ENCODE data around the gene HEMGN.
"Not testable (repeated sequence)": the region's sequence is repeated elsewhere in the genome, so short reads cannot be mapped to it uniquely, and the experiment has no call there.

The HEMGN gene

DNA sequence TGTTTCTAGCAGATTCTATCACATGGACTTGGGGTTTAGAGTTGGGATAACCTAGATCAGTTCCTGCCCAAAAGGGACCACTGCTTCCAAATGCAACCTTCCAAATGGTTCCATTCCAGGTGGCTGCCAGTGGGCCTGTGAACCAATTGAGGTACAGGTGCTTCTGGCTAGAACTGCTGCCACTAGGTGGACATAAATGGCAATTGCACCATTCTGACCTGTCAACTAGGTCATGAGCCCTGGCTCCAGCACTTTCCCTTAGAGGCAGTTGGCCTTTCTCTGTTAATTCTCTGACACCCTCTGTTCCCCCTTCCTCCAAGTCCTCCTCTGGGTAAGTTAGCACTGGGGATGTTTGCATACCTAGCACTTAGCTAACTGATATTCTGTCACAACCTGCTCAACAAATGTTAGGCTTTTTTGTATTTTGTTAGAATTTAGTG is 16.6 kb upstream of the HEMGN start:
- peak; percentile 26 to 33 for DNase-seq (ENCODE audit: low spot score in 2 of 2)
- no peaks in the 10 kb centered on the region for H3K4me1 Mint-ChIP-seq
- H3K27me3 Mint-ChIP-seq: peaks cover 8% of the 10 kb centered on the region
- no peak overlapping the region for H3K27ac Mint-ChIP-seq
- no peaks in the 10 kb centered on the region for H3K9me3 Mint-ChIP-seq
- peak; percentile 93 for ATAC-seq (ENCODE audit: low read depth)
- no peaks in the 10 kb centered on the region for H3K36me3 Mint-ChIP-seq
- no peak overlapping the region for H3K4me3 Mint-ChIP-seq

GRCh38 chr9:97950873-97951272 is 12.9 kb upstream of the HEMGN start:
- not testable (repeated sequence) for H3K27me3 Mint-ChIP-seq; H3K4me3 Mint-ChIP-seq; H3K4me1 Mint-ChIP-seq; H3K27ac Mint-ChIP-seq; H3K9me3 Mint-ChIP-seq; H3K36me3 Mint-ChIP-seq; DNase-seq (ENCODE audit: low spot score in 2 of 2)
- ATAC-seq (ENCODE audit: low read depth): peak; percentile 66

GRCh38 chr9:97947094-97947493 is 9.1 kb upstream of the HEMGN start:
- H3K27ac Mint-ChIP-seq: peak overlapping the region; percentile 13
- not testable (repeated sequence) for H3K36me3 Mint-ChIP-seq; H3K4me1 Mint-ChIP-seq; H3K27me3 Mint-ChIP-seq; DNase-seq (ENCODE audit: low spot score in 2 of 2); H3K4me3 Mint-ChIP-seq; H3K9me3 Mint-ChIP-seq; ATAC-seq (ENCODE audit: low read depth)

GRCh38 chr9:97945470-97945869 is 7.5 kb upstream of the HEMGN start:
- not testable (repeated sequence) for DNase-seq (ENCODE audit: low spot score in 2 of 2); H3K4me1 Mint-ChIP-seq; H3K36me3 Mint-ChIP-seq; H3K27ac Mint-ChIP-seq; H3K4me3 Mint-ChIP-seq; H3K9me3 Mint-ChIP-seq; ATAC-seq (ENCODE audit: low read depth)
- peaks cover 16% of the 10 kb centered on the region for H3K27me3 Mint-ChIP-seq

DNA sequence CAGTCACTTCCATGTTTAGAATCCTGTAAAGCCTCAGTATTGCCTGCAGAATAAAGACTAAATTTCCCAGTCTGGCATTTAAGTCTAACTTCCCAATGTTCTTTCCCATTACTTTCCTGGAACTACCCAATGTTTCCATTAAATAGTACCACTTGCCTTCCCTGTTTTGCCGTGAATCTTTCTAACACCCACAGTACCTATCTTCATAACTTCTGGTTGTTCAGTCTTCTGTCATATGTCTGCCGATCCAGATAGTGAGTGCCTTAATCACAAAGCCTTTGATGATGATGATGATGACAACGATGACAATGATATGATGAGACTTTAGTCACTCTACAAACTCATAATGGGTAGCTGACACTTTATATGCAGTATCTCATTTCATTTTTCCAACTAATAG is 6.6 kb upstream of the HEMGN start:
- H3K9me3 Mint-ChIP-seq: no peaks in the 10 kb centered on the region
- no peak overlapping the region for H3K4me3 Mint-ChIP-seq
- H3K27me3 Mint-ChIP-seq: peaks cover 11% of the 10 kb centered on the region

GRCh38 chr9:97943308-97943855 is 5.4 kb upstream of the HEMGN start:
- peaks cover 10% of the 10 kb centered on the region for H3K27me3 Mint-ChIP-seq
- no peak for DNase-seq (ENCODE audit: low spot score in 2 of 2)

More for the DNA sequence above, 6.6 kb upstream of the HEMGN start:
- Mint-ChIP-seq H3K4me1 (no peaks in the 10 kb centered on the region), H3K36me3 (no peaks in the 10 kb centered on the region), H3K27ac (no peak overlapping the region)
- ATAC-seq (ENCODE audit: low read depth) (no peak), DNase-seq (ENCODE audit: low spot score in 2 of 2) (no peak)

GRCh38 chr9:97941323-97941722 is 3.4 kb upstream of the HEMGN start:
- Mint-ChIP-seq H3K4me3 (no peak overlapping the region), H3K27me3 (peaks cover 8% of the 10 kb centered on the region), H3K4me1 (peaks cover 2% of the 10 kb centered on the region), H3K36me3 (no peaks in the 10 kb centered on the region), H3K9me3 (no peaks in the 10 kb centered on the region), H3K27ac (no peak overlapping the region)
- ATAC-seq (ENCODE audit: low read depth) (no peak), DNase-seq (ENCODE audit: low spot score in 2 of 2) (no peak)

More at GRCh38 chr9:97943308-97943855, 5.4 kb upstream of the HEMGN start:
- no peak for ATAC-seq (ENCODE audit: low read depth)
- no peak overlapping the region for H3K27ac Mint-ChIP-seq
- peaks cover under 1% of the 10 kb centered on the region for H3K4me1 Mint-ChIP-seq
- no peak overlapping the region for H3K4me3 Mint-ChIP-seq
- no peaks in the 10 kb centered on the region for H3K9me3 Mint-ChIP-seq
- no peaks in the 10 kb centered on the region for H3K36me3 Mint-ChIP-seq

- DNase-seq (ENCODE audit: low spot score in 2 of 2): no peak
- H3K27me3 Mint-ChIP-seq: peaks cover 10% of the 10 kb centered on the region
- ATAC-seq (ENCODE audit: low read depth): no peak
- no peak overlapping the region for H3K4me3 Mint-ChIP-seq
- H3K27ac Mint-ChIP-seq: no peak overlapping the region
- H3K4me1 Mint-ChIP-seq: peaks cover 2% of the 10 kb centered on the region
- no peaks in the 10 kb centered on the region for H3K9me3 Mint-ChIP-seq
- H3K36me3 Mint-ChIP-seq: no peaks in the 10 kb centered on the region
These were observed 2.8 kb upstream of the HEMGN start for GRCh38 chr9:97940741-97941140.

- no peaks in the 10 kb centered on the region for H3K9me3 Mint-ChIP-seq
- H3K36me3 Mint-ChIP-seq: no peaks in the 10 kb centered on the region
- no peak overlapping the region for H3K4me3 Mint-ChIP-seq
- H3K27ac Mint-ChIP-seq: no peak overlapping the region
- ATAC-seq (ENCODE audit: low read depth): no peak
- no peak for DNase-seq (ENCODE audit: low spot score in 2 of 2)
- peaks cover 10% of the 10 kb centered on the region for H3K27me3 Mint-ChIP-seq
- H3K4me1 Mint-ChIP-seq: peaks cover 2% of the 10 kb centered on the region
These were observed 2.3 kb upstream of the HEMGN start for GRCh38 chr9:97940233-97940632.

DNA sequence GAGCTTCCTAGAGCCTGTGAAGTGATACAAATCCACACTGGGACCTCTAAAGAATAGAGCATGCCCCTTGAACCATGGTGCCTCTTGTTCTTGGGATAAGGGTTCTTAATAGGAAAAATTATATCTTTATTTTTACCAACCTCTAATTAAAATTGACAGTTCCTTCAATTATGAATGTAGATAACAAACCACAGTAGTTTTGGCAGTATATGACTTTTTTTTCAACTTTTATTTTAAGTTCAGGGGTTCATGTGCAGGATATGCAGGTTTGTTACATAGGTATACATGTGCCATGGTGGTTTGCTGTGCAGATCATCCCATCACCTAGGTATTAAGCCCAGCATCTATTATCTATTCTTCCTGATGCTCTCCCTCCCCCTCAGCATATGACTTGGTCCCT is 974 bp downstream of the HEMGN start:
- peaks cover 12% of the 10 kb centered on the region for H3K27me3 Mint-ChIP-seq
- H3K27ac Mint-ChIP-seq: no peak overlapping the region
- peaks cover 4% of the 10 kb centered on the region for H3K4me1 Mint-ChIP-seq
- DNase-seq (ENCODE audit: low spot score in 2 of 2): no peak
- no peak overlapping the region for H3K4me3 Mint-ChIP-seq
- H3K36me3 Mint-ChIP-seq: no peaks in the 10 kb centered on the region
- ATAC-seq (ENCODE audit: low read depth): no peak
- no peaks in the 10 kb centered on the region for H3K9me3 Mint-ChIP-seq

DNA sequence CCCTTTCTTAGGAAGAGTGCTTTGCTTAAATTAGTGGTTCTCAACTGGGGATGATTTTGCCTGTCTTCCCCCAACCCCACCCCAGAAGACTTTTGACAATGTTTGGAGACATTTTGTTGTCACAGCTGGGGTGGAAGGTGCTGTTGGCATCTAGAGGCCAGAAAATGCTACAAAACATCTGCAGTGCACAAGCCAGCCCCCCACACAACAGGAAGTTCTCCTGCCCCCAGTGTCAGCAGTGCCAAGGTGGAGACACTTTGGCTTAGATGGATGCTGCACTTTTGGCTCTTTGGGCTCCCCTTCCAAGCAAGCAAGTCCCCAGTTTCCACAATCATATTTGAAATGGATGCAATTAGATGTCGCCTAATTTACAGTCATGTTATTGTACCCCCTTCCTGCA is 2.7 kb downstream of the HEMGN start:
- H3K27ac Mint-ChIP-seq: no peak overlapping the region

DNA sequence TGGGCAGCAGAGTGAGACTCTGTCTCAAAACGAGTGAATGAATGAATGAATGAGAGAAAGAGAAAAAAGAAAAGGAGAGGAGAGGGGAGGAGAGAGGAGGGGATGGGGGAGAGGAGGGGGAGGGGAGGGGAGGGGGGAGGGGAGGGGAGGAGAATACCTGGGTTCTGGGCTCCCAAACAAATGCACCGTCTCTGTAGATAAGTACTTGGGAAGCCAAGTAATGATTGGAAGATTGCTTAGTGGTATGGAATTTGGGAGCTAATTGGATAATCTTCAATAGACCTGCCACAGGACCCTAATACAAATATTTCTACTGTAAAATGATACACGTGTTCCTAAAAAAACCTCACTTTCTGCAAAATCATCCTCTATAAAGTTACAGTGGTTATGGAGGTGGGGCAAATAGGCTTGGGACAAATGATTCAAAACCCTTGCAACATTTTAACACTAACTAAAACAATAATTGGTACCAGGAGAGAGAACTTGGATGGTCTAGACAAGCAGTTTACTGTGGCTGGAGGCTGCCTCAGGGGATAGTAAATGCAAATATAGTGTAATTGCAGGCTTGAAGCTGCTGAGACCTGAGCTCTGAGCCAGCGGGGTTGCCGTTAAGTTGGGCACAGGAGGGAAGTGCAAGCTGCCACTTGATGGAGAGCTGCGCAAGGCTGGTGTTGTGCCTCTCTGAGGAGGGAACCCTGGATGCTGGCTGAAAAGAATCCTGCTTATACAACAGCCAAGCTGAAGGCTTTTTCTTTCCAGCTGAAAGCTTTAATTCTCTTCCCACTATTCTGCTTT is 3.5 kb downstream of the HEMGN start:
- H3K4me1 Mint-ChIP-seq: peaks cover 8% of the 10 kb centered on the region
- no peak overlapping the region for H3K27ac Mint-ChIP-seq
- H3K36me3 Mint-ChIP-seq: no peaks in the 10 kb centered on the region

More for the DNA sequence above, 2.7 kb downstream of the HEMGN start:
- no peaks in the 10 kb centered on the region for H3K9me3 Mint-ChIP-seq
- peaks cover 3% of the 10 kb centered on the region for H3K27me3 Mint-ChIP-seq
- ATAC-seq (ENCODE audit: low read depth) (no peak), DNase-seq (ENCODE audit: low spot score in 2 of 2) (no peak)
- peaks cover 8% of the 10 kb centered on the region for H3K4me1 Mint-ChIP-seq
- H3K36me3 Mint-ChIP-seq: no peaks in the 10 kb centered on the region
- no peak overlapping the region for H3K4me3 Mint-ChIP-seq

GRCh38 chr9:97933297-97933998 is 4.5 kb downstream of the HEMGN start:
- Mint-ChIP-seq H3K4me3 (no peak overlapping the region), H3K27me3 (peaks cover 3% of the 10 kb centered on the region), H3K36me3 (no peaks in the 10 kb centered on the region), H3K9me3 (no peaks in the 10 kb centered on the region), H3K4me1 (peaks cover 8% of the 10 kb centered on the region), H3K27ac (no peak overlapping the region)
- ATAC-seq (ENCODE audit: low read depth) (no peak), DNase-seq (ENCODE audit: low spot score in 2 of 2) (no peak)

More for the DNA sequence above, 3.5 kb downstream of the HEMGN start:
- Mint-ChIP-seq H3K4me3 (no peak overlapping the region), H3K9me3 (no peaks in the 10 kb centered on the region), H3K27me3 (peaks cover 3% of the 10 kb centered on the region)
- no peak for DNase-seq (ENCODE audit: low spot score in 2 of 2)
- no peak for ATAC-seq (ENCODE audit: low read depth)

DNA sequence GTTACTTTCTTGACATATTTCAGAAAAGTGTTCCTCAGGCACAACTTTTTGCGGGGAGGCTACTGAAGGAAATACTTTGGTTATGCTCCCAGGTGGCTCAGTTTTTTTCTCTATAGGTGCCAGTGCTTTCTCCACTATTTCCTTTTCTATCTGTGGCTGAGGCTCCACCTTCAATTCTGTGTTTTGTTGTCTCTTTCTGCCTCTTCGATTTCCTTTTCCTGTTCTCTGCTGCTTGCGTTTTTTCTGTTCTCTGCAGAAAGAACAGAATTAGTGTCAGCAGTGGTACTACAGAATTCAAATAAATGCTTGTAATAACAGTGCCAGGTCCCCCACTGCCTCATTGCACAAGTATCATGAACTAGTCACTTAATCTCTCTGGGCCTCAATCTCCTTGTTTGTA is 7.0 kb downstream of the HEMGN start:
- DNase-seq (ENCODE audit: low spot score in 2 of 2) (no peak), ATAC-seq (ENCODE audit: low read depth) (no peak)
- H3K27ac Mint-ChIP-seq: no peak overlapping the region
- no peak overlapping the region for H3K4me3 Mint-ChIP-seq
- no peaks in the 10 kb centered on the region for H3K9me3 Mint-ChIP-seq
- peaks cover 4% of the 10 kb centered on the region for H3K27me3 Mint-ChIP-seq
- no peaks in the 10 kb centered on the region for H3K36me3 Mint-ChIP-seq
- H3K4me1 Mint-ChIP-seq: peaks cover 6% of the 10 kb centered on the region
